HepG2 (cell line): ENCODE measurements around the gene TRIM66. TPM values are rescaled to one million over a fixed set of nuclear protein-coding genes. Genes with fewer than 3 reads are reported as not detected.

Source experiments
- ARHGAP35 ChIP-seq: sonication (generic); formaldehyde crosslinking; IDR thresholded peaks from 2 replicates; pipeline ENCODE4 v1.9.0; 2022; ENCODE audit warnings: mild to moderate bottlenecking, inconsistent platforms, moderate library complexity, missing genetic modification reagents, borderline replicate concordance
- DNMT1 ChIP-seq: sonication (generic); formaldehyde crosslinking; IDR thresholded peaks from 2 replicates; pipeline ENCODE4 v1.5.1; 2020; ENCODE audit warnings: mild to moderate bottlenecking, missing genetic modification reagents
- ELF3 ChIP-seq: IDR thresholded peaks from 2 replicates; pipeline ENCODE4 v1.6.1; 2016; ENCODE audit warnings: missing genetic modification reagents, missing compliant biosample characterization
- GABPA ChIP-seq, 2 experiments: IDR thresholded peaks; 2 replicates each; pipeline ENCODE4 v1.6.1; 2011 to 2016; ENCODE audit warnings: low read depth in 2 of 2, low read length in 1 of 2, missing biosample characterization in 1 of 2, missing genetic modification characterization in 1 of 2
- PAX8 ChIP-seq: sonication (generic); formaldehyde crosslinking; IDR thresholded peaks from 2 replicates; pipeline ENCODE4 v1.8.0; 2022; ENCODE audit warnings: mild to moderate bottlenecking, missing genetic modification reagents, borderline replicate concordance
- SPEN ChIP-seq: sonication (generic); formaldehyde crosslinking; IDR thresholded peaks from 2 replicates; pipeline ENCODE4 v1.5.1; 2020; ENCODE audit warnings: low read depth, mild to moderate bottlenecking, missing genetic modification reagents
- ZMYM3 ChIP-seq: sonication (generic); formaldehyde crosslinking; IDR thresholded peaks from 2 replicates; pipeline ENCODE4 v1.5.1; 2020; ENCODE audit warnings: mild to moderate bottlenecking, missing genetic modification reagents
- ZNF10 ChIP-seq: sonication (generic); formaldehyde crosslinking; IDR thresholded peaks from 2 replicates; pipeline ENCODE4 v1.4.0; 2020; ENCODE audit warnings: mild to moderate bottlenecking, low read depth, missing genetic modification reagents, borderline replicate concordance
- ZNF232 ChIP-seq: sonication (generic); formaldehyde crosslinking; IDR thresholded peaks from 2 replicates; pipeline ENCODE4 v1.4.0; 2020; ENCODE audit warnings: missing genetic modification reagents, borderline replicate concordance
- ZNF446 ChIP-seq: sonication (generic); formaldehyde crosslinking; IDR thresholded peaks from 2 replicates; pipeline ENCODE4 v1.5.0; 2020; ENCODE audit warnings: mild to moderate bottlenecking, missing genetic modification reagents
- ZNF709 ChIP-seq: sonication (generic); formaldehyde crosslinking; IDR thresholded peaks from 2 replicates; pipeline ENCODE4 v1.5.0; 2020; ENCODE audit warnings: mild to moderate bottlenecking, missing genetic modification reagents
- ZNF749 ChIP-seq: sonication (generic); formaldehyde crosslinking; IDR thresholded peaks from 2 replicates; pipeline ENCODE4 v1.8.0; 2022; ENCODE audit warnings: mild to moderate bottlenecking, missing genetic modification reagents, moderate library complexity, borderline replicate concordance
- ZNF761 ChIP-seq: sonication (generic); formaldehyde crosslinking; conservative IDR thresholded peaks from 2 replicates; pipeline ENCODE4 v1.4.0; 2020; ENCODE audit warnings: mild to moderate bottlenecking, missing genetic modification reagents
- polyA plus RNA-seq, 8 experiments: library from polyadenylated mRNA; depleted of rRNA in 3 of 8; stranded (reverse) in 7 of 8; unstranded in 1 of 8; fragments of >200 nt; fragmentation: Illumina TruSeq in 4 of 8; extraction: Trizol in 4 of 8; gene quantifications; 2 replicates each; pipeline versions ENCODE4 v1.2.1 to v1.2.3, GENCODE V29; 2011 to 2016; ENCODE audit warnings: low read depth in 4 of 8, missing spikeins in 1 of 8, mixed read lengths in 1 of 8; ENCODE audit not compliant: insufficient read depth in 1 of 8
- total RNA-seq, 5 experiments: library from RNA; depleted of rRNA; stranded (reverse); fragments of >200 nt; fragmentation: Illumina TruSeq; extraction: Trizol; gene quantifications; 2 replicates each; pipeline ENCODE4 v1.2.3, GENCODE V29; 2016; ENCODE audit warnings: low read depth in 1 of 5
- TF ChIP-seq, protein P1 (sequence below): sonication (generic); formaldehyde crosslinking; IDR thresholded peaks from 2 replicates; pipeline ENCODE4 v1.4.0; 2020; ENCODE audit warnings: missing genetic modification reagents
- TF ChIP-seq, protein P2 (sequence below): sonication (generic); formaldehyde crosslinking; IDR thresholded peaks from 2 replicates; pipeline ENCODE4 v1.5.0; 2020; ENCODE audit warnings: missing genetic modification reagents, mild to moderate bottlenecking, borderline replicate concordance
- TF ChIP-seq, protein P3 (sequence below): sonication (generic); formaldehyde crosslinking; conservative IDR thresholded peaks from 2 replicates; pipeline ENCODE4 v1.4.0; 2020; ENCODE audit warnings: mild to moderate bottlenecking, missing genetic modification reagents, moderate library complexity
- TF ChIP-seq, protein P4 (sequence below): IDR thresholded peaks from 2 replicates; pipeline ENCODE4 v1.6.1; 2018; ENCODE audit warnings: missing genetic modification reagents, mild to moderate bottlenecking, missing compliant biosample characterization
- TF ChIP-seq, protein P5 (sequence below): sonication (generic); formaldehyde crosslinking; IDR thresholded peaks from 2 replicates; pipeline ENCODE4 v1.8.1; 2022; ENCODE audit warnings: mild to moderate bottlenecking, missing genetic modification reagents

TRIM66 gene
- total and polyA plus RNA-seq, 2 of the 13 experiments (the other 11 are each of a cell fraction or from before 2014, with no cell fraction given): 4.9 to 6.1 TPM

DNA sequence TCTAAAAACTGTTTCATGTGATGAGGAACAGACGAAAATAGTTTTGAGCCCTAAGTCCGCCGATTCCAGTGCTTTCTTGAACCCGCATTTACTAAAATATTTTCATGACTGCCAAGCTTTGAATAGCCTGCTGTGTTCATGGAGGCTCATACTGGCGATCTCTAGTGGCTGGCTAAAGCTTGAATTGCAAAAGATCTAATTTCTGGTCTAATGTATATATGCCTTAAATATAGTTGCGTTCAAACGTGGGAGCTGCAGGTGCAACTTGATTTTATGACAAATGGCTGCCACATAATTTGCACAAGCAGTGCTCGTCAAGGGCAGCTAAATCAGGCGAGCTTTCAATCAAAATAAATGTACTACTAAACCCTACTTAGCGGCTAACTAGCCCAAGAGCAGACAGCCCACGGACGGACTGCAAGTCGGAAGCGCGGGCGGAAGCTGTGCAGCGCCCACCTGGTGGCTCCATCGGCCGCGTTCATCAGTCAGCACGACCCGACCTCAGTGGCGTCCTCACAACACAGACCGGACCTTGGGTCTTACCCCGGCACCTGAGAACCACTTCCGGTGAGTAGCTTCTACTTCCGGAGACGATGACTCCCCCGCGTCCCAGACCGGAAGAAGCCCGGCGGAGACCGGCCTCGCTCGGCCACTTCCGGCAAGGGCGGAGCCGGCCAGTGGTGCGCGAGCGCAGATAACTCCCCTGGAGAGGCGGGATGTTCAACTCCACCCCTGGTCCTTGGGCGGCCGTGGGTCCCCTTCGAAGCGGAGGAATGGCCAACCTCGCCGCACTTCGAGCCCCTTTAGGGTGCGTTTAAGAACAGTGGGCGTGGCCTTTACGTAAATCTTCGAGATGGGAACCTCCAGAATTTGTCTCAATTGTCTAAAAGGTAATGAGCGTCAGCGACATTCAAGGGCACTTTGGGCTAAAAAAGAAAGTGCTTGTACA is 6.2 kb upstream of the TRIM66 start (continued):
- TF ChIP-seq, protein P1, sequence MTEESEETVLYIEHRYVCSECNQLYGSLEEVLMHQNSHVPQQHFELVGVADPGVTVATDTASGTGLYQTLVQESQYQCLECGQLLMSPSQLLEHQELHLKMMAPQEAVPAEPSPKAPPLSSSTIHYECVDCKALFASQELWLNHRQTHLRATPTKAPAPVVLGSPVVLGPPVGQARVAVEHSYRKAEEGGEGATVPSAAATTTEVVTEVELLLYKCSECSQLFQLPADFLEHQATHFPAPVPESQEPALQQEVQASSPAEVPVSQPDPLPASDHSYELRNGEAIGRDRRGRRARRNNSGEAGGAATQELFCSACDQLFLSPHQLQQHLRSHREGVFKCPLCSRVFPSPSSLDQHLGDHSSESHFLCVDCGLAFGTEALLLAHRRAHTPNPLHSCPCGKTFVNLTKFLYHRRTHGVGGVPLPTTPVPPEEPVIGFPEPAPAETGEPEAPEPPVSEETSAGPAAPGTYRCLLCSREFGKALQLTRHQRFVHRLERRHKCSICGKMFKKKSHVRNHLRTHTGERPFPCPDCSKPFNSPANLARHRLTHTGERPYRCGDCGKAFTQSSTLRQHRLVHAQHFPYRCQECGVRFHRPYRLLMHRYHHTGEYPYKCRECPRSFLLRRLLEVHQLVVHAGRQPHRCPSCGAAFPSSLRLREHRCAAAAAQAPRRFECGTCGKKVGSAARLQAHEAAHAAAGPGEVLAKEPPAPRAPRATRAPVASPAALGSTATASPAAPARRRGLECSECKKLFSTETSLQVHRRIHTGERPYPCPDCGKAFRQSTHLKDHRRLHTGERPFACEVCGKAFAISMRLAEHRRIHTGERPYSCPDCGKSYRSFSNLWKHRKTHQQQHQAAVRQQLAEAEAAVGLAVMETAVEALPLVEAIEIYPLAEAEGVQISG (CRISPR knock-in tag): peak; percentile 94
- TF ChIP-seq GABPA (IDR thresholded peaks at IDR 0.05; ENCODE audit: low read depth, low read length) (peak; percentile 98), GABPA (CRISPR knock-in tag; IDR thresholded peaks at IDR 0.05; ENCODE audit: low read depth) (peak; percentile 99), ZNF232 (CRISPR knock-in tag) (peak; percentile 89; the same call in 1 of the 2 replicates), ZNF761 (CRISPR knock-in tag) (peak; percentile 93), SPEN (peak; percentile 92), ELF3 (CRISPR knock-in tag) (peak; percentile 88), ZNF10 (no peak), ZNF709 (CRISPR knock-in tag) (no peak), ZNF749 (CRISPR knock-in tag) (no peak; the same call in 1 of the 2 replicates), DNMT1 (CRISPR knock-in tag) (no peak), ARHGAP35 (CRISPR knock-in tag) (peak; percentile 75; the same call in 1 of the 2 replicates), ZMYM3 (CRISPR knock-in tag) (peak; percentile 41; the same call in 1 of the 2 replicates), ZNF446 (CRISPR knock-in tag) (no peak), PAX8 (CRISPR knock-in tag) (no peak)
- TF ChIP-seq, protein P2, sequence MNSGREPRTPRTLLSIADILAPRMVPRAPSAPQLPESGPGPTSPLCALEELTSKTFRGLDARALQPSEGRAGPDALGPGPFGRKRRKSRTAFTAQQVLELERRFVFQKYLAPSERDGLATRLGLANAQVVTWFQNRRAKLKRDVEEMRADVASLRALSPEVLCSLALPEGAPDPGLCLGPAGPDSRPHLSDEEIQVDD: no peak
- TF ChIP-seq, protein P3, sequence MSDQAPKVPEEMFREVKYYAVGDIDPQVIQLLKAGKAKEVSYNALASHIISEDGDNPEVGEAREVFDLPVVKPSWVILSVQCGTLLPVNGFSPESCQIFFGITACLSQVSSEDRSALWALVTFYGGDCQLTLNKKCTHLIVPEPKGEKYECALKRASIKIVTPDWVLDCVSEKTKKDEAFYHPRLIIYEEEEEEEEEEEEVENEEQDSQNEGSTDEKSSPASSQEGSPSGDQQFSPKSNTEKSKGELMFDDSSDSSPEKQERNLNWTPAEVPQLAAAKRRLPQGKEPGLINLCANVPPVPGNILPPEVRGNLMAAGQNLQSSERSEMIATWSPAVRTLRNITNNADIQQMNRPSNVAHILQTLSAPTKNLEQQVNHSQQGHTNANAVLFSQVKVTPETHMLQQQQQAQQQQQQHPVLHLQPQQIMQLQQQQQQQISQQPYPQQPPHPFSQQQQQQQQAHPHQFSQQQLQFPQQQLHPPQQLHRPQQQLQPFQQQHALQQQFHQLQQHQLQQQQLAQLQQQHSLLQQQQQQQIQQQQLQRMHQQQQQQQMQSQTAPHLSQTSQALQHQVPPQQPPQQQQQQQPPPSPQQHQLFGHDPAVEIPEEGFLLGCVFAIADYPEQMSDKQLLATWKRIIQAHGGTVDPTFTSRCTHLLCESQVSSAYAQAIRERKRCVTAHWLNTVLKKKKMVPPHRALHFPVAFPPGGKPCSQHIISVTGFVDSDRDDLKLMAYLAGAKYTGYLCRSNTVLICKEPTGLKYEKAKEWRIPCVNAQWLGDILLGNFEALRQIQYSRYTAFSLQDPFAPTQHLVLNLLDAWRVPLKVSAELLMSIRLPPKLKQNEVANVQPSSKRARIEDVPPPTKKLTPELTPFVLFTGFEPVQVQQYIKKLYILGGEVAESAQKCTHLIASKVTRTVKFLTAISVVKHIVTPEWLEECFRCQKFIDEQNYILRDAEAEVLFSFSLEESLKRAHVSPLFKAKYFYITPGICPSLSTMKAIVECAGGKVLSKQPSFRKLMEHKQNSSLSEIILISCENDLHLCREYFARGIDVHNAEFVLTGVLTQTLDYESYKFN (CRISPR knock-in tag): peak; percentile 62
- TF ChIP-seq, protein P4, sequence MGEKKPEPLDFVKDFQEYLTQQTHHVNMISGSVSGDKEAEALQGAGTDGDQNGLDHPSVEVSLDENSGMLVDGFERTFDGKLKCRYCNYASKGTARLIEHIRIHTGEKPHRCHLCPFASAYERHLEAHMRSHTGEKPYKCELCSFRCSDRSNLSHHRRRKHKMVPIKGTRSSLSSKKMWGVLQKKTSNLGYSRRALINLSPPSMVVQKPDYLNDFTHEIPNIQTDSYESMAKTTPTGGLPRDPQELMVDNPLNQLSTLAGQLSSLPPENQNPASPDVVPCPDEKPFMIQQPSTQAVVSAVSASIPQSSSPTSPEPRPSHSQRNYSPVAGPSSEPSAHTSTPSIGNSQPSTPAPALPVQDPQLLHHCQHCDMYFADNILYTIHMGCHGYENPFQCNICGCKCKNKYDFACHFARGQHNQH (CRISPR knock-in tag): peak; percentile 93
- TF ChIP-seq, protein P5, sequence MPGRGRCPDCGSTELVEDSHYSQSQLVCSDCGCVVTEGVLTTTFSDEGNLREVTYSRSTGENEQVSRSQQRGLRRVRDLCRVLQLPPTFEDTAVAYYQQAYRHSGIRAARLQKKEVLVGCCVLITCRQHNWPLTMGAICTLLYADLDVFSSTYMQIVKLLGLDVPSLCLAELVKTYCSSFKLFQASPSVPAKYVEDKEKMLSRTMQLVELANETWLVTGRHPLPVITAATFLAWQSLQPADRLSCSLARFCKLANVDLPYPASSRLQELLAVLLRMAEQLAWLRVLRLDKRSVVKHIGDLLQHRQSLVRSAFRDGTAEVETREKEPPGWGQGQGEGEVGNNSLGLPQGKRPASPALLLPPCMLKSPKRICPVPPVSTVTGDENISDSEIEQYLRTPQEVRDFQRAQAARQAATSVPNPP (CRISPR knock-in tag): peak; percentile 96
